HG02571 (cell line): ENCODE data around the gene HECTD2.
"Not testable (repeated sequence)": the region's sequence is repeated elsewhere in the genome, so short reads cannot be mapped to it uniquely, and the experiment has no call there.

ENCODE experiments used
- ATAC-seq: cut with Tn5 transposase; IDR thresholded peaks from one replicate; pipeline ENCODE4 v1.9.1; 2021; ENCODE audit warnings: mild to moderate bottlenecking, moderate library complexity; ENCODE audit not compliant: unreplicated experiment

The HECTD2 gene

GRCh38 chr10:91528080-91528479 lies 117.9 kb downstream of the HECTD2 start:
- ATAC-seq, result no peak

- no peak for ATAC-seq
Measured at GRCh38 chr10:91528768-91529167, 118.6 kb downstream of the HECTD2 start.

DNA sequence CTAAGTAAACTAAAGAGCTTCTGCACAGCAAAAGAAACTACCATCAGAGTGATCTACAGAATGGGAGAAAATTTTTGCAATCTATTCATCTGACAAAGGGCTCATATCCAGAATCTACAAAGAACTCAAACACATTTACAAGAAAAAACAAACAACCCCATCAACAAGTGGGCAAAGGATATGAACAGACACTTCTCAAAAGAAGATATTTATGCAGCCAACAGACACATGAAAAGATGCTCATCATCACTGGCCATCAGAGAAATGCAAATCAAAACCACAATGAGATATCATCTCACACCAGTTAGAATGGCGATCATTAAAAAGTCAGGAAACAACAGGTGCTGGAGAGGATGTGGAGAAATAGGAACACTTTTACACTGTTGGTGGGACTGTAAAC lies 124.6 kb downstream of the HECTD2 start:
- not testable (repeated sequence) for ATAC-seq

DNA sequence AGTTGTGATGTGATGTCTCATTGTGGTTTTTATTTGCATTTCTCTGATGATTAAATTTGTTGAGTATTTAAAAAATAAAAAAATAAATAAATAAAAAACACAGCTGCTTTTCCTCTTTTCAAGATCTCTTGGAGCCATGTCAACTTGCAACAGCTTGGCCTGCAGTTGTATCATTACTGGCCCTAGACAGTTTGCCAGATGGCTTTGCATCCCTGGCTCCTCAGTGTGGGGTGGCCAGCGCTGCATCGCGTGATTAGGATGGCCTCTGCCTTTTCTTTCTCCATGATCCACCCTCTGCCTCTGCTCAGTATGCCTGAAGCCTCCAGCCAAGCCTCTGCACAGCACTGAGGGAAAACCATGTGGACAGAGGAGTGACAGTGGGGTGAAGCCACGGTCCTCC lies 126.0 kb downstream of the HECTD2 start:
- ATAC-seq, result no peak

- ATAC-seq, result no peak
Measured at GRCh38 chr10:91536733-91537132, 126.6 kb downstream of the HECTD2 start.

DNA sequence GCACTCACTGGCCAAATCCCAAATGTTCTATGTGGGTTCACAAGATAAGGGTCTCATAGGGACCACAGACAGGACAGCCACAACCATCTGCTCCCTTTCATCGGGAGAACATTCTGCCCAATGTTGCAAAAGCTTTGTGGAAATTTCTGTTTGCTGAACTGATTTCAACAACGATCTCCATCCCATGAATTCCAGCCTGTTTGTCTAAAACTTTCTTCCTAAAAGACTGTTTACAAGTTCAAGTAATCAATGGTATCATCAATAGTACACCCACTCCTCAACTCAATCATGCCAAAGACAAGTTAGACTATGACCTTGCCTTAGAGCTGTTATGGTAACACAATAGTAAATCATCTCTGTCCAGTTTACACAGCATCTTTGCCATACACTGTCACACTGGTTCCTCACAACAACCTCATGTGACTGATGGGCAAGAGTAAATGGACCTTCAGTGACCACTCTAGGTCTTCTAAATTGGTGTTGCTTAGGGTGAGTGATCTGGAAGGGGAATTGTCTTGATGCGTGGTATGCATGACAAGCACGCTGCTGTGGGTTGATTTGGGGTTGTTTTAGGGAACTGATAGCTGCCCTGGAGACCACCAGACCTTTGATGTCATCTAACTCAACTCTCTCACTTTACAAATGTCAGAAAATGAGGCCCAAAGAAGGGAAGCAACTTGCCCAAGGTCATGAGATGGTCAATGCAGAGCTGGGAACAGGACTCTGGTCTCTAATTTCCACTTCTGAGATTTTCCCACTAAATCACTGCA lies 127.7 kb downstream of the HECTD2 start:
- ATAC-seq, result no peak

DNA sequence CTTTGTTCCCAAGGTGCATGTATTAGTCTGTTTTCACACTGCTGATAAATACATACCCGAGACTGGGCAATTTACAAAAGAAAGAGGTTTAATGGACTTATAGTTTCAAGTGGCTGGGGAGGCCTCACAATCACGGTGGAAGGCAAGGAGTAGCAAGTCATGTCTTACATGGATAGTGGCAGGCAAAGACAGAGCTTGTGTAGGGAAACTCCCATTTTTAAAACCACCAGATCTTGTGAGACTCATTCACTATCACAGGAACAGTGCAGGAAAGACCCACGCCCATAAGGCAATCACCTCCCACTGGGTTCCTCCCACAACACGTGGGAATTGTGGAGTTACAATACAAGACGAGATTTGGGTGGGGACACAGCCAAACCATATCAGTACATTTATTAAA lies 129.8 kb downstream of the HECTD2 start:
- ATAC-seq, result no peak

- ATAC-seq, result no peak
Measured at GRCh38 chr10:91540733-91541132, 130.6 kb downstream of the HECTD2 start.

DNA sequence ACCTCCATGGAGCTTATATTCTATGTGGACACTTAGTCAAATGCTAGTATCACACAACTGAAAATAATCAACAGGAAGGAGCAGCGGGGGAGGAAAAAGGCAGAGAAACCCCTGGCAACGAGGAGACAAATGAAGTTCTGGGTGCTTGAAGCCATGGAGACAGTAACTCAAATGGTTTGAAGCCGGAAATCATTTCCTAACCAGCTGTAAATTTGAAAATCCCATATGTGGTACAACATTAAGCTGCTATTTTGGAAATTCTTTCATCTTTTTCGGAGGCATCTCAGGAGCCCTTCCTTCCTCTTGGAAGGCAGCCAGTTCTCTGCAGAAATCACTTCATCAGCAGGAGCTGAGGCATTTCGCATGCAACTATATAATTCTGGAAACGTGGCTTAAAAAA lies 131.3 kb downstream of the HECTD2 start:
- no peak for ATAC-seq

DNA sequence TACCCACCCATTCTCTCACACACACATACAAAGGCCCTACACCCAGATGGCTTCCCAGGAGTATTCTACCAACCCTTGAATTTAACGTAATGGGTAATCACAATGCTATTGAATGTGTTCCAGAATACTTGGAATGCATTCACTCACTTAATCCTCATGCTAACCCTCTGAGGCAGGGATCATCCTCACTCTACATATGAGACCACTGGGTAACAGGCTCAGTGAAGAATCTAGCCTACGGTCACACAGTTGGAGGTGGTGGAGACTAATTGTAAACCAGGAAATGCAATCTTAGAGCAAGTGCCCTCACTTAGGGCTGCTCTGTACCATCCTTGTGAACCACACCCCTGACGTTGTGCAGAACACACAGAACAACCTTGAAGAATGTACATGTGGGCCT lies 135.2 kb downstream of the HECTD2 start:
- ATAC-seq, result no peak

- no peak for ATAC-seq
Measured at GRCh38 chr10:91545838-91546237, 135.7 kb downstream of the HECTD2 start.

DNA sequence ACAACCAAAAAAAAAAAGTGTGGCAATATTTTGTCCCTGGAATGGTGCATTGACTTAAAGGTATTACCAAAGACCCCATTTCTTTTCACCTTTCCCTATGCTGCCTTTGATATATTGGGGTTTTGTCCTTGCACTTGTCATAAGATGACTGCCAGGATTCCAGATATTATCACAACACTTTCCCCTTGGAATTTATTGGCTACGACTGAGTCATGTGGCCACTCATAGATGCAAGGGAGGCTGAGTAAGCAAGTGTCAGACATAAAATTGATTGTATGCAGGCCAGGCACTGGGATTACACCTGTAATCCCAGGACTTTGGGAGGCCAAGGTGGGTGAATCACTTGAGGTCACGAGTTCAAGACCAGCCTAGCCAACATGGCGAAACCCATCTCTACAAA lies 139.1 kb downstream of the HECTD2 start:
- no peak for ATAC-seq

- ATAC-seq, result no peak
Measured at GRCh38 chr10:91550021-91550420, 139.9 kb downstream of the HECTD2 start.

DNA sequence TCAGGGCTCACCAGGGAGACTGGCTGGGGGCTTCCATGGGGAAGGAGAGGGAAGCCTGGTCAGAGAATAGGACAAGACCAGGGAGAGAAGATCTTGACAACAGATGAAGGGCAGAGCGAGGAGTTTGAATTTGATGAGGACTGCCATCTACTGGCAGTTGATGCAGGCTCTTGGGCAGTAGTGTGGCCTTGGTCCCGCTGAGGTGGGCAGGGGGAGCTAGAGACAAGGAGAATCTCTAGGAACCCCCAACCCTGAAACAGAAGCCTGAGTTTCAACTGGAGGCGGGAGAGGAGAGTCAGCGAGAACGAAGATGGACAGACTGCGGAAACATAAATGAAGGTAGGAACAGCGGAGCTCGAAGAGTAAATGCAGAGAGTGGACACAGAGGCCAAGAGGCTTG lies 141.7 kb downstream of the HECTD2 start:
- no peak for ATAC-seq

GRCh38 chr10:91552274-91553095 lies 142.3 kb downstream of the HECTD2 start:
- no peak for ATAC-seq

- ATAC-seq, result no peak
Measured at GRCh38 chr10:91555455-91555854, 145.3 kb downstream of the HECTD2 start.

GRCh38 chr10:91556691-91557566 lies 146.8 kb downstream of the HECTD2 start:
- ATAC-seq, result no peak

- no peak for ATAC-seq
Measured at GRCh38 chr10:91557651-91558111, 147.5 kb downstream of the HECTD2 start.

- no peak for ATAC-seq
Measured at GRCh38 chr10:91558473-91558872, 148.3 kb downstream of the HECTD2 start.

- ATAC-seq, result no peak
Measured at GRCh38 chr10:91559169-91559568, 149.0 kb downstream of the HECTD2 start.

- no peak for ATAC-seq
Measured at GRCh38 chr10:91559750-91560149, 149.6 kb downstream of the HECTD2 start.
